HUDEP-2 (cell line): ENCODE data around the gene RASIP1.
"Not testable (repeated sequence)": the region's sequence is repeated elsewhere in the genome, so short reads cannot be mapped to it uniquely, and the experiment has no call there.

ENCODE experiments used
- DNase-seq, 76 experiments: peaks; one replicate each; lab custom pipeline; 2025; ENCODE audit not compliant: unreplicated experiment in 76 of 76; lab: John Stamatoyannopoulos, UW

Gene RASIP1, protein sequence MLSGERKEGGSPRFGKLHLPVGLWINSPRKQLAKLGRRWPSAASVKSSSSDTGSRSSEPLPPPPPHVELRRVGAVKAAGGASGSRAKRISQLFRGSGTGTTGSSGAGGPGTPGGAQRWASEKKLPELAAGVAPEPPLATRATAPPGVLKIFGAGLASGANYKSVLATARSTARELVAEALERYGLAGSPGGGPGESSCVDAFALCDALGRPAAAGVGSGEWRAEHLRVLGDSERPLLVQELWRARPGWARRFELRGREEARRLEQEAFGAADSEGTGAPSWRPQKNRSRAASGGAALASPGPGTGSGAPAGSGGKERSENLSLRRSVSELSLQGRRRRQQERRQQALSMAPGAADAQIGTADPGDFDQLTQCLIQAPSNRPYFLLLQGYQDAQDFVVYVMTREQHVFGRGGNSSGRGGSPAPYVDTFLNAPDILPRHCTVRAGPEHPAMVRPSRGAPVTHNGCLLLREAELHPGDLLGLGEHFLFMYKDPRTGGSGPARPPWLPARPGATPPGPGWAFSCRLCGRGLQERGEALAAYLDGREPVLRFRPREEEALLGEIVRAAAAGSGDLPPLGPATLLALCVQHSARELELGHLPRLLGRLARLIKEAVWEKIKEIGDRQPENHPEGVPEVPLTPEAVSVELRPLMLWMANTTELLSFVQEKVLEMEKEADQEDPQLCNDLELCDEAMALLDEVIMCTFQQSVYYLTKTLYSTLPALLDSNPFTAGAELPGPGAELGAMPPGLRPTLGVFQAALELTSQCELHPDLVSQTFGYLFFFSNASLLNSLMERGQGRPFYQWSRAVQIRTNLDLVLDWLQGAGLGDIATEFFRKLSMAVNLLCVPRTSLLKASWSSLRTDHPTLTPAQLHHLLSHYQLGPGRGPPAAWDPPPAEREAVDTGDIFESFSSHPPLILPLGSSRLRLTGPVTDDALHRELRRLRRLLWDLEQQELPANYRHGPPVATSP

DNA sequence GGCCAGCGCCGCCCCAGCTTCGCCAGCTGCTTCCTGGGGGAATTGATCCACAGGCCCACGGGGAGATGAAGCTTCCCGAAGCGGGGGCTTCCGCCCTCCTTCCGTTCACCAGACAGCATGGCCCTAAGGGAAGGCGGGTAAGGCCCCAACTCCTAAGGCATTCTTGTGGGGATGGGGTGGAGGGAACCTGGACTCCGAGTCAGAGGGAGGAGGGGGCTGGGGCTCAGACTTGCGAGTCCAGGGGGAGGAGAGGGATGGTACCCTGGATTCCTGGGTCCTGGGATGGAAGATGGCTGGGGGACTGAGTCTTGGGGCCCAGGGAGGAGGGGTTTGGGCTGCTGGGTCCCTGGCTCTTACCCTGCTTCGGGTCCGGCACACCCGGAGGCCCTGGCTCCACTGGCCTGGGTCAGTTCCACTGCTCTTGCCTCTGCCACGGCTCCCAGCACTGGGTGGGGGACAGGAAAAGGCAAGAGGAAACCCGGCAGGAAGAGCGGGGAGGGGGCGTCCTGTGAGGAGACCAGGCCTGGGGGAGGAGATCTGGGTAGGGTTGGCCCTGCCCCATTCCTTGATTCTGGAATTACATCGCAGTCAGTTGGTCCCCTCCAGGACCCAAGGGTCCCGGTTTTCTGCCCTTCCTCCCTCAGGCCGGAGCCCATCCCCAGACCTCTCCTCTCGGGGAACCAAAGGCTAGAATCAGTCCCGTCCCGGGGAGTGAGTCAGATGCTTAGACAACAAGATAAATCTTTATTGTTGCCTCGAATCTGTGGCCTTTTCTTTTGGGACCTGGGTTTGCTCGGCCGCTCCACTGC is at the start of gene RASIP1:
Gene RASIP1 (minus strand): TSS at position 447 of the 809 bp plus-strand sequence. CDS start 328 bp downstream, at position 119.
- peak in 8 of 76 experiments; percentile 19 to 41 (median 28) for DNase-seq

DNA sequence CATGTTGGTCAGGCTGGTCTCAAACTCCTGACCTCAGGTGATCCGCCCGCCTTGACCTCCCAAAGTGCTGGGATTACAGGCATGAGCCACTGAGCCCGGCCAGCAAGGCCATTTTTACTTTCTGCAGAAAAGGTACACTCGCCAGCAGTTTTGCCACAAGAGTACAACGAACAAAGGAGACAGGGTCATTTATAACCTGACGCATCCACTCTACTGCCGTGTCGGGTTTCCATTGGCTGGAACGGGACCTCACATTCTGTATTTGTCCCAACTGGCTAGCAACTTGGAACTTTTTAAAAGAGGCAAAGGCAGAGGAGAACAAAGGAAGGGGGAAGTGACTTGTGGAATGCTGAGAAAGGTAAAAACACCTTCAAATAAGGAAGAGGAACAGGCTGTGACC is 46.9 kb upstream of the RASIP1 start:
- not testable (repeated sequence) for DNase-seq

DNA sequence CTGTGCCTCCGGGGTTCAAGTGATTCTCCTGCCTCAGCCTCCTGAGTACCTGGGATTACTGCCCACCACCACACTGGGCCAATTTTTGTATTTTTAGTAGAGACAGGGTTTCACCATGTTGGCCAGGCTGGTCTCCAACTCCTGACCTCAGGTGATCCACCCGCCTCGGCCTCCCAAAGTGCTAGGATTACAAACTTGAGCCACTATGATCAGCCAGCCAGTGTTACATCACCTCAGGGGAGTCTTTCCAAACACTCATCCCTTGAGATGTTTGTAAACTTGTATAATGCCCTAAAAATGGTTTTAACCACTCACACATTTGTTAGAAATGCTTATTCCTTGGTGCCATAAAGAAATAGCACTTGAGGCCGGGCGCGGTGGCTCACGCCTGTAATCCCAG is 46.0 kb upstream of the RASIP1 start:
- not testable (repeated sequence) for DNase-seq

DNA sequence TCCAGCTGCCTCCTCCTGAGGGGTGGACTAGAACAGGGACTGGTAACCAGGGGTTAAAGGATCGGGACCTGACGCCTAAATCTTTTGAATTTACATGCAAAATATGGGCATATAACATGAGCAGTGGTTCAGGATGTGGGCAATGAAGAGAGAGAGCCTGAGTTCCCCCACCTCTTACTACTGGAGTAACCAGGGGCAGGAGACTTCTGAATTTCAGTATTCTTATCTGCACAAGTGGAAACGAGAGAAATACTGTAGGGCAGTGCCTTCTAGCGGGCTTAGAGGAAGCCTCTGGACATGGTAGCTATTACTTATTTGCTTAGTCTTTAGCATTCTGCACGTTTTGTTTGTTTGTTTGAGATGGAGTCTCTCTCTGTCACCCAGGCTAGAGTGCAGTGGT is 44.1 kb upstream of the RASIP1 start:
- peak in 46 of 76 experiments; percentile 9 to 72 (median 44) for DNase-seq

DNA sequence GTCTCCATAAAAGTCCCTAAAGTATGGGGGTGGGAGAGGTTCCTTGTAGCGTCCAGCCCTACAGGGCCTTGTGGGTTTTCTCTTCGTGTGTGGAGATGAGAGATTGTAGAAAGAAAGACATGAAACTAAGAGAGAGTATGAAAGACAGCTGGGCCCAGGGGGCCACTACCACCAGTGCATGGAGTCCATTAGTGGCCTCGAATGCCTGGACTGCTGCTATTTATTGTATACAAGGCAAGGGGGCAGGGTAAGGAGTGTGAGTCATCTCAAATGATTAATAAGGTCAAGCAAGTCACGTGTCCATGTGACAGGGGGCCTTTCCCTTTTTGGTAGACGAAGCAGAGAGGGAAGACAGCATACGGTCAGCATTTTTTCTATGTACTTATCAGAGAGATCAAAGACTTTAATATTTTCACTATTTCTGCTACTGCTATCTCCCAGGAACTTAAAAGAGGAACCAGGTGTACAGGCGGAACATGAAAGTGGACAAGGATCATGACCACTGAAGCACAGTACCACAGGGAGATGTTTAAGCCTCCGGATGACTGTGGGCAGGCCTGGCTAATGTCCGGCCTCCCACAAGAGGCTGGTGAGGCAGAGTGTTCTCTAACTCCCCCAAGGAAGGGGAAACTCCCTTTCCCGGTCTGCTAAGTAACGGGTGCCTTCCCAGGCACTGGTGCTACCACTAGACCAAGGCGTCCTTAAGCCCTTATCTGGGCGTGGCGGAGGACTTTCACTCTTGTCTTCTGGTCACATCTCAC is 40.4 kb upstream of the RASIP1 start:
- peak in 68 of 76 experiments; percentile 29 to 92 (median 72) for DNase-seq

DNA sequence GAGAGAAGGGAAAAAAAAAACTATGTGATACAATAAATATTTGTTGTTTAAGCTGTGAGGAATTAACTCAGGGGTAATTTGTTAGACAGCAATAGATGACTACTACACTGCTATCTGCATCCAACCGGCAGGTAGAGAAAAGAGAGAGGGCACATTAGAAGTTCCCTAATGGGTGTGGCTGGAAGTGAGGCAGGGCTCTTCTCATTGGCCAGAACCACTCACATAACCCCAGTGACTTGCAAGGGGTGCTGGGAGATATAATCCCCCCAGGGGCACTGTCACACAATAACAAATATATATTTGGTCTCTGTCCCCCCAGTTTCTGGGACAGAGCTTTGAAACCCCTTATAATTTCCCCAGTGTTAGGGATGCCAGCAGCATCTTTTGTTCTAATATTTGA is 39.2 kb upstream of the RASIP1 start:
- DNase-seq = no peak

DNA sequence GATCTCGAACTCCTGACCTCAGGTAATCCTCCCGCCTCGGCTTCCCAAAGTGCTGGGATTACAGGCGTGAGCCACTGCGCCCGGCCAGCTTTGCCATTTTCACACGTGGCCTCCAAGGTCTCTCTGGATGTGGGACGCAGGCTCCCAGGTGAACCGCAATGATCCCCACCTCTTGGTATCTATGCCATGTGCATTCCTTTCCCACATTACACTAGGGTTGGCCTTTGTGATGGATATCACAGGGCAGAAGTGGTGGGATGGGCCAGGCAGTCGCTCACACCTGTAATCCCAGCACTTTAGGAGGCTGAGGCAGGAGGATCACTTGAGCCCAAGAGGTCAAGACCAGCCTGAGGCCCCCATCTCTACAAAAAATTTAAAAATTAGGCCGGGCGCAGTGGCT is 37.3 kb upstream of the RASIP1 start:
- DNase-seq = no peak

DNA sequence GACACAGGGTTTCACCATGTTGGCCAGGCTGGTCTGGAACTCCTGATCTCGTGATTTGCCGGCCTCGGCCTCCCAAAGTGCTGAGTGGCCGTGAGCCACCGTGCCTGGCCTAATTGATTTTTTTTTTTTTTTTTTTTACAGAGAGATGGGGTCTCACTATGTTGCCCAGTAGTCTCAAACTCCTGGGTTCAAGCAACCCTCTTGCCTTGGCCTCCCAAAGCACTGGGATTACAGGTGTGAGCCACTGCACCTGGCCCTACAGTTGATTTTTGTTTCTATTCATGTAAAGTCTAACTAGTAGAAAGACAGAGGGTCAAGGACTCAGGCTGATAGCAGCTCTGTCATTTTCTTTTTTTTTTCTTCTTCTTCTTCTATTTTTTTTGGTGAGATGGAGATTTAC is 36.7 kb upstream of the RASIP1 start:
- no peak for DNase-seq

DNA sequence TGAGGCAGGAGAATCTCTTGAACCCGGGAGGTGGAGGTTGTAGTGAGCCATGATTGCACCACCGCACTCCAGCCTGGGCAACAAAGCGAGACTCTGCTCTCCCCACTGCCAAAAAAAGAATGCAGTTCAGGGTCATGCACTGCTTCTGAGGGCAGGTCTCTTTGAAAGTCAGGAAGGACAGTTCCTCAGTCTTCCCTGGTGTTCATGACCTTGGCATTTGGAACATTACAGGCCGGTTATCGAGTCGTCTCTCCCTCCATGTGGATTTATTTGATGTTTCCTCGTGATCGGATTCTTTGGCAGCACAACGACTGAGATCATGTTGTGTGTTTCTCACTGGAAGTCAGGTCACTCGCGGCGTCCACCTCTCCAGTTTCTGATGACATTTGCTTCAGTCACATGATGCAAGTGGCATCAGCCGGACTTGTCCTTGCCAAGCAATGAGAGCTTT is 32.1 kb upstream of the RASIP1 start:
- no peak for DNase-seq

DNA sequence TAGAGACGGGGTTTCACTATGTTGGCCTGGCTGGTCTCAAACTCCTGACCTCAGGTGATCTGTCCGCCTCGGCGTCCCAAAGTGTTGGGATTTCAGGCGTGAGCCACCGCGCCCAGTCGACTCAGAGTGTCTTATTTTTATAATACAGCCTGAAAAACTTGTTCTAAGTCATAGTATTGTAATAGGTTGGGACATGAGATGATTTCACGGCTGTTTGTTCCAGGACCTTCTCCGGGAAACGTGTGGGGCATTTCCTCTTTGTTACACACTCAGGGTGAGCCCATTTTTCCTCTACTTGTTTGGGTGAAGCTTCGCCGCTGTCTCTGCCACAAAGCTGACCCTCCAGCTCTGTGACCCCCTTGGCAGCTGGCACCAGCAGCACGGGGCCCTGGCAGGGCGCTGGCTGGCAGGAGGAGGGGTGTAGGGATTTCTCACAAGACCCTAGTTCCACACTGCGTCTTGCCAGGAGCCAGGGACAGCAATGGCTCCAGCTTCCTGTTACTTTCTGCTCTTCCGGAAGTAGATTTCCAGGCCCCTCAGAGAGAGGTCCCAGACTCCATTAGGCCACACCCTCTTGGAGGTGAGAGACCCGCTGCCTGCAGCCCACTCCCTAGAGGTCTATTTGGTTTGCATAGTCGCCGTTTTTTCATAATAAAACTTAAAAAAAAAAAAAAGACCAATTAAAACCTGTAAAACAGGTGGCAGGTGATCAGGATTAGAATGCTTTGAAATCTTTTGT is 30.5 kb upstream of the RASIP1 start:
- no peak for DNase-seq

DNA sequence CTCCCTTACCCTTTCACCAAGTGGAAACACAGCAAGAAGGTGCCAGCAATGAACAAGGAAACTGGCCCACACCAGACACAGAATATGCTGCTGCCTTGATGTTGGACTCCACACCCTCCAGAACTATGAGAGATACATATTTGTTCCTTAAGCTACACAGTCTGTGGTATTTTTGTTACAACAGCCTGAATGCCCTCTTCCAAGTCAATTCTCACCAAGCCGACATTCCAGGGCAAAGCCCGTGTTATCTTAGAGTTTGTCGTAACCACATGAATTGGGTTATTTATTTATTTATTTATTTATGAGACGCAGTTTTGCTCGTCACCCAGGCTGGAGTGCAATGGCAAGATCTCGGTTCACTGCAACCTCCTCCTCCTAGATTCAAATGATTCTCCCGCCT is 29.9 kb upstream of the RASIP1 start:
- no peak for DNase-seq

DNA sequence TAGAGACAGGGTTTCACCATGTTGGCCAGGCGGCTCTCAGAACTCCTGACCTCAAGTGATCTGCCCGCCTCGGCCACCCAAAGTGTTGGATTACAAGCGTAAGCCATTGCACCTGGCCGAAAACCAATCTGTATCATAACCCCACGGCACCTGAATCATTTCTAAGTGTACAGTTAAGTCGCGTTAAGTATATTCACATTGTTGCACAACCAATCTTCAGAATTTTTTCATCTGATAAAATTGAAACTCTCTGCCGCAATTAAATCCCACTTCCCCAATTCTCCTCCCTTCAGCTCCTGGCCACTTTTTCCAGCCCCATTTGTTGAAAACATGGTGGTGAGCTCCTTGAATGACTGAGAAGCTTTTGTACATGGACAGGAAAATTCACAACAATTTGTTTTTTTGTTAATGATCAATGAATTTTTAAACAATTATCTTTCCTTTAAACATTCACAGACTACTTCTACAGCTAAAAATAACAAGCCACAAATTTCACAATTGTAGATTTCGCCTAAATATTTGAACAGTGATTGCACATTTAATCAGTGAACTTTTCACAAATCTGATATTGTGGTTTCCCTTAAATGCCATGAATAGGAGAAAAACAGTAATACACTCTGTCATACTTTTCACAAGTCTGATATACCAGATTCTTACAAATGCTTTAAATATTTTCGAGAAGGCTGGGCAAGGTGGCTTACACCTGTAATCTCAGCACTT is 28.7 kb upstream of the RASIP1 start:
- no peak for DNase-seq

DNA sequence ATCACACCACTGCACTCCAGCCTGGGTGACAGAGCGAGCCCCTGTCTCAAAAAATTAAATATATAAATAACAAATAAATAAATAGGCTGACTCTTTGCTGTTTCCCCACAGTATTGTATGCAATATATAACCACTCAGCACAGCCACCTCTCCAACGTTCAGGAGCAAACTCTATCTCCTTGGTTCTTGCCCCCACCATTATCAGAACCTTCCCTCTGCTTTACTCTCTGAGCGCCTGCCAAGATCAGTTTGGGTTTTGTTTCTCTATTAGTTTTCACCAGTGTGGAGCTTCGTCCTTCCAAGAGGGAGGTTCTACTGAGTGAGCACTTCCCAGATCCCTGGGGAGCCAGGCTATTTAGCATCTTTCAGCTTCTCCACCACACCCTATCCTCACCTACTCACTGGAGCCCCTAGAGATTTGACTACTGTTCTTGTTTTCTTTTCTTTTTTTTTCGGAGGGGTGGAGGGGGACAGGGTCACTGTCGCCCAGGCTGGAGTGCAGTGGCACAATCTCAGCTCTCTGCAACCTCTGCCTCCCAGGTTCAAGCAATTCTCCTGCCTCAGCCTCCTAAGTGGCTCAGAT is 27.9 kb upstream of the RASIP1 start:
- peak in 51 of 76 experiments; percentile 14 to 82 (median 45) for DNase-seq

DNA sequence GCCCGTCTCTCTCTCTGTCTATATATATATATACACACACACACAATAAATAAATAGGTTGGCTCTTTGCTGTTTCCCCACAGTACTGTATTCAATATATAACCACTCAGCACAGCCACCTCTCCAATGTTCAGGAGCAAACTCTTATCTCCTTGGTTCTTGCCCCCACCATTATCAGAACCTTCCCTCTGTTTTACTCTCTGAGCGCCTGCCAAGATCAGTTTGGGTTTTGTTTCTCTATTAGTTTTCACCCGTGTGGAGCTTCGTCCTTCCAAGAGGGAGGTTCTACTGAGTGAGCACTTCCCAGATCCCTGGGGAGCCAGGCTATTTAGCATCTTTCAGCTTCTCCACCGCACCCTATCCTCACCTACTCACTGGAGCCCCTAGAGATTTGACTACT is 25.4 kb upstream of the RASIP1 start:
- DNase-seq = peak in 66 of 76 experiments; percentile 38 to 90 (median 71)

DNA sequence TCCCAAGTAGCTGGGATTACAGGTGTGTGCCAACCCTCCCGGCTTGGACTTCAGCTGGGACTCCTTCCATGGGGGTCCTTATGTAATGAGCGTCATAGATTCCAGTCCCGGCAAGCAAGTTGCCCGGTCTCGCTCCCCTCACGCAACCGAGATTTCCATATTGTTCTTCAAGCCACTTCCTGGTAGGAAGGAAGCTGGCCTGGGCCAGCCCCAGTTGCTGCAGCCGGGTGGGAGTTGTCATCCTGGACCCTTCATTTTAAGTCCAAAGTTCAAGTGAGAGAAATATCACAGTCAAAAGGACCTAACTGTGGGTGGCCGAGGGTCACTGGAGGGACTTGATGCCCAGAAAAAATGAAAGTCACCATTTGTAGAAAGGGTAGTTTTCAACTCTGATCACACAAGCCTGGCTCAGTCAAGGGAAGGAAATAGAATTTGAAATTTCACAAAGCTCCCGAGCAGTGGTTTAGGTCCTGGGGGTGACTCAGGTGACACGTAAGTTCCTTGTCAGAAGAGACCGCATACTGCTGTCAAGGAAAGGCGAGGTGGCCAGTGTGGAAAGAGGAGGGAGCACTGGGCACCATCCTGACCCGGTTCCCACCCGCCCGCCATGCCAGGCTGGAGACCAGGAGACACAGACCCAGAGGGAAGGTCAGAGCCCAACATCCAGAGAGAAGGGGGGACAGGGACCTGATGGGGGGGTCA is 20.2 kb upstream of the RASIP1 start:
- DNase-seq = no peak

DNA sequence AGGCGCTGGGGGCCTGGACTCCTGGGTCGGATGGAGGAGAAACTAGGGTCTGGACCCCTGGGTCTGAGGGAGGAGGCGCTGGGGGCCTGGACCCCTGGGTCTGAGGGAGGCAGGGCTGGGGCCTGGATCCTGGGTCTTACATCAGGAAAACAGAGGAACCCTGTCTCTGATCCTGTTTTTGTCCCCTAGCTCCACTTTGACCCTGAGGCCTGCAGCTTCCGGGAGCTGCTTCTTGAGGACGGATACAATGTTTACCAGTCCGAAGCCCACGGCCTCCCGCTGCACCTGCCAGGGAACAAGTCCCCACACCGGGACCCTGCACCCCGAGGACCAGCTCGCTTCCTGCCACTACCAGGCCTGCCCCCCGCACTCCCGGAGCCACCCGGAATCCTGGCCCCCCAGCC is 17.3 kb upstream of the RASIP1 start:
- DNase-seq = no peak

DNA sequence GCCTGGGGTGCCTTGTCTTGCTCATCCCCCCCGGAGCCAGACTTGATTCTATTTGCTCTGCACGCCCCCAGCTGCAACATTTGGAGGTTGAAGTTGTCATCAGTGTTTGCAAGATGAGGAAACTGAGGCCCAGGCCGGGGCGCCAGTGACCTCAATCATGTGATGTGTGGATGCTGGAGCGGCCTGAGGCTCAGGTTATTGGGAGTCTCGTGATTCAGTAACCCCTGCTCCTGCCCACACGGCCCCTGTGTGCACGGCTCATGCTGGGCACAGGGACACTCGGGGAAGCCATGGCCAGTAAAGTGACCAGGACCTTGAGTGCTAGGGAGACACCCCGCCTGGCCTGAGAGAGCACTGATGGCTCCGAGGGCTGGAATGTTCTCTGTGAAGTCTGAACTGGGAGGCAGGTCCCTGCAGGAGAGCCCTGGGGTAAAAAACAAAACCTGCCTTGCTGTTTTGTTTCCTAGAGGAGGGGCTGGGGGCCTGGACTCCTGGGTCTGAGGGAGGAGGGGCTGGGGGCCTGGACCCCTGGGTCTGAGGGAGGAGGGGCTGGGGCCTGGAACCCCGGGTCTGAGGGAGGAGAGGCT is 16.8 kb upstream of the RASIP1 start:
- DNase-seq = no peak
